HK-2 (cell line): ENCODE measurements around the gene CDH26.

Experiments
- DNase-seq: peaks from one replicate; pipeline ENCODE4 v3.0.0-alpha.2; 2018; ENCODE audit not compliant: unreplicated experiment

CDH26 gene

GRCh38 chr20:60013296-60014139 lies 55.3 kb downstream of the CDH26 start:
- DNase-seq, result no peak

GRCh38 chr20:60016406-60016805 lies 58.2 kb downstream of the CDH26 start:
- no peak for DNase-seq

GRCh38 chr20:60020251-60020650 lies 62.0 kb downstream of the CDH26 start:
- DNase-seq, result no peak

- no peak for DNase-seq
Measured at GRCh38 chr20:60021104-60021503, 62.9 kb downstream of the CDH26 start.

GRCh38 chr20:60022849-60023248 lies 64.6 kb downstream of the CDH26 start:
- DNase-seq, result no peak

- DNase-seq, result no peak
Measured at GRCh38 chr20:60024245-60024644, 66.0 kb downstream of the CDH26 start.

GRCh38 chr20:60024801-60025200 lies 66.6 kb downstream of the CDH26 start:
- no peak for DNase-seq

- DNase-seq, result no peak
Measured at GRCh38 chr20:60026010-60026409, 67.8 kb downstream of the CDH26 start.

- DNase-seq, result no peak
Measured at GRCh38 chr20:60030471-60030870, 72.2 kb downstream of the CDH26 start.

GRCh38 chr20:60031107-60031506 lies 72.9 kb downstream of the CDH26 start:
- DNase-seq, result no peak

- no peak for DNase-seq
Measured at GRCh38 chr20:60034231-60035110, 76.2 kb downstream of the CDH26 start.

GRCh38 chr20:60035486-60035885 lies 77.3 kb downstream of the CDH26 start:
- DNase-seq, result no peak

- DNase-seq, result no peak
Measured at GRCh38 chr20:60036346-60036745, 78.1 kb downstream of the CDH26 start.

- DNase-seq, result peak; percentile 56
Measured at GRCh38 chr20:60036746-60037499, 78.7 kb downstream of the CDH26 start.

- DNase-seq, result no peak
Measured at GRCh38 chr20:60038400-60039008, 80.3 kb downstream of the CDH26 start.

- no peak for DNase-seq
Measured at GRCh38 chr20:60039526-60039925, 81.3 kb downstream of the CDH26 start.

- DNase-seq, result no peak
Measured at GRCh38 chr20:60040471-60041162, 82.4 kb downstream of the CDH26 start.

- DNase-seq, result peak; percentile 58
Measured at GRCh38 chr20:60041436-60042165, 83.4 kb downstream of the CDH26 start.

- no peak for DNase-seq
Measured at GRCh38 chr20:60043435-60043834, 85.2 kb downstream of the CDH26 start.

- no peak for DNase-seq
Measured at GRCh38 chr20:60046011-60046413, 87.8 kb downstream of the CDH26 start.
